ENCODE data around the gene ZNF580.
A peak's percentile ranks its signal among the peaks of the same experiment; 100 is the strongest.

Gene ZNF580

GRCh38 chr19:55676383-55676782, 35.6 kb downstream of the ZNF580 start:
- peaks cover 35% of the 10 kb centered on the region in 2 experiments for H3K4me1 ChIP-seq (ENCODE audit: control insufficient read depth in 1 of 2, insufficient read depth in 1 of 2, low read depth in 1 of 2, low read length in 1 of 2)
- peak overlapping the region; percentile 78 to 81 for H3K4me3 ChIP-seq (ENCODE audit: low read depth in 1 of 2, low read length in 1 of 2)
- no peak for TF ChIP-seq CTCF (IDR thresholded peaks at IDR 0.05)
- H3K27ac ChIP-seq = no peak overlapping the region
- no peaks in the 10 kb centered on the region for H3K27me3 ChIP-seq
- H3K9me3 ChIP-seq = no peaks in the 10 kb centered on the region
- peaks cover 52% of the 10 kb centered on the region for H3K36me3 ChIP-seq

- TF ChIP-seq CTCF (IDR thresholded peaks at IDR 0.05) = no peak
- Histone ChIP-seq H3K27me3 (no peaks in the 10 kb centered on the region), H3K4me1 (ENCODE audit: control insufficient read depth in 1 of 2, insufficient read depth in 1 of 2, low read depth in 1 of 2, low read length in 1 of 2) (peaks cover 35% of the 10 kb centered on the region in 2 experiments), H3K36me3 (peaks cover 51% of the 10 kb centered on the region), H3K9me3 (no peaks in the 10 kb centered on the region), H3K27ac (no peak overlapping the region), H3K4me3 (ENCODE audit: low read depth in 1 of 2, low read length in 1 of 2) (peak overlapping the region in 1 of 2 experiments; percentile 7)
Measured at GRCh38 chr19:55676889-55677505, 36.2 kb downstream of the ZNF580 start.

GRCh38 chr19:55677572-55678028, 36.8 kb downstream of the ZNF580 start:
- Histone ChIP-seq H3K9me3 (no peaks in the 10 kb centered on the region), H3K4me3 (ENCODE audit: low read depth in 1 of 2, low read length in 1 of 2) (no peak overlapping the region), H3K36me3 (peaks cover 57% of the 10 kb centered on the region), H3K27me3 (no peaks in the 10 kb centered on the region), H3K4me1 (ENCODE audit: control insufficient read depth in 1 of 2, insufficient read depth in 1 of 2, low read depth in 1 of 2, low read length in 1 of 2) (peaks cover 35% of the 10 kb centered on the region in 2 experiments), H3K27ac (peak overlapping the region; percentile 46)
- TF ChIP-seq CTCF (IDR thresholded peaks at IDR 0.05) = no peak

- peaks cover 63% of the 10 kb centered on the region for H3K36me3 ChIP-seq
- peaks cover 35% of the 10 kb centered on the region in 2 experiments for H3K4me1 ChIP-seq (ENCODE audit: control insufficient read depth in 1 of 2, insufficient read depth in 1 of 2, low read depth in 1 of 2, low read length in 1 of 2)
- peak overlapping the region; percentile 46 for H3K27ac ChIP-seq
- no peak for TF ChIP-seq CTCF (IDR thresholded peaks at IDR 0.05)
- no peaks in the 10 kb centered on the region for H3K27me3 ChIP-seq
- H3K4me3 ChIP-seq (ENCODE audit: low read depth in 1 of 2, low read length in 1 of 2) = no peak overlapping the region
- H3K9me3 ChIP-seq = no peaks in the 10 kb centered on the region
Measured at GRCh38 chr19:55678121-55678671, 37.4 kb downstream of the ZNF580 start.

GRCh38 chr19:55679343-55680257, 38.8 kb downstream of the ZNF580 start:
- Histone ChIP-seq H3K27ac (no peak overlapping the region), H3K4me3 (ENCODE audit: low read depth in 1 of 2, low read length in 1 of 2) (no peak overlapping the region), H3K27me3 (no peaks in the 10 kb centered on the region), H3K9me3 (no peaks in the 10 kb centered on the region), H3K4me1 (ENCODE audit: control insufficient read depth in 1 of 2, insufficient read depth in 1 of 2, low read depth in 1 of 2, low read length in 1 of 2) (peaks cover 30 to 31% of the 10 kb centered on the region in 2 experiments), H3K36me3 (peaks cover 68% of the 10 kb centered on the region)
- no peak for TF ChIP-seq CTCF (IDR thresholded peaks at IDR 0.05)

Measured in neutrophil (primary cell).